Naive thymus-derived CD4-positive, alpha-beta T cell (primary cell): ENCODE data around the gene PFKFB3. TPM values are rescaled to one million over a fixed set of nuclear protein-coding genes. Genes with fewer than 3 reads are reported as not detected.

Experiments
- ATAC-seq: fragments of 150-1000 bp; cut with Tn5 transposase; 2 replicates; pipeline ENCODE4 v1.10.0; 2021; ENCODE audit warnings: mild to moderate bottlenecking, moderate library complexity
- CTCF ChIA-PET: fragments of 350-600 bp; sonication (Branson Sonifier 250); formaldehyde crosslinking; loops from one replicate; lab custom pipeline; 2021; ENCODE audit warnings: antibody characterized with exemption; lab: Charles Lee
- POLR2A ChIA-PET: fragments of 350-600 bp; sonication (Branson Sonifier 250); formaldehyde crosslinking; loops from one replicate; lab custom pipeline; 2021; ENCODE audit warnings: antibody characterized with exemption, inconsistent platforms; lab: Charles Lee
- DNase-seq, 9 donors: peaks; one replicate each; pipeline versions ENCODE4 v3.0.0 to v3.0.0-alpha.2; 2020 to 2022; ENCODE audit warnings: mixed read lengths in 1 of 9
- H3K27ac ChIP-seq: one replicate; pipeline ENCODE4 v1.7.0; 2013; ENCODE audit warnings: mild to moderate bottlenecking, low read depth, low read length, moderate library complexity
- H3K27me3 ChIP-seq, 2 donors: one replicate each; pipeline ENCODE4 v1.7.0; 2013; ENCODE audit warnings: low read length in 2 of 2, mild to moderate bottlenecking in 2 of 2, moderate library complexity in 2 of 2; ENCODE audit not compliant: control insufficient read depth in 2 of 2, insufficient read depth in 2 of 2
- H3K36me3 ChIP-seq, 3 experiments: 1 replicate in 2 of 3; 2 replicates in 1 of 3; pipeline ENCODE4 v1.7.0; 2013; ENCODE audit warnings: low read length in 3 of 3, mild to moderate bottlenecking in 3 of 3, moderate library complexity in 1 of 3; ENCODE audit not compliant: insufficient read depth in 3 of 3, control insufficient read depth in 2 of 3
- H3K4me1 ChIP-seq, 2 donors: one replicate each; pipeline ENCODE4 v1.7.0; 2013; ENCODE audit warnings: low read length in 2 of 2, mild to moderate bottlenecking in 2 of 2, moderate library complexity in 1 of 2; ENCODE audit not compliant: control insufficient read depth in 2 of 2, insufficient read depth in 2 of 2
- H3K4me3 ChIP-seq: 2 replicates; pipeline ENCODE4 v1.7.0; 2013; ENCODE audit warnings: mild to moderate bottlenecking, low read length
- H3K9me3 ChIP-seq, 3 experiments: 1 replicate in 2 of 3; 2 replicates in 1 of 3; pipeline ENCODE4 v1.7.0; 2013; ENCODE audit warnings: low read length in 3 of 3; ENCODE audit not compliant: control insufficient read depth in 2 of 3
- H3K27ac Mint-ChIP-seq, 9 donors: one replicate each; pipeline ENCODE4 v1.8.0; 2020 to 2022; ENCODE audit warnings: mixed read lengths in 9 of 9, mild to moderate bottlenecking in 8 of 9, moderate library complexity in 5 of 9, inconsistent platforms in 2 of 9
- H3K27me3 Mint-ChIP-seq, 5 donors: one replicate each; pipeline ENCODE4 v1.8.0; 2021 to 2022; ENCODE audit warnings: mixed read lengths in 5 of 5, mild to moderate bottlenecking in 1 of 5
- H3K36me3 Mint-ChIP-seq, 5 donors: one replicate each; pipeline ENCODE4 v1.8.0; 2020 to 2022; ENCODE audit warnings: mixed read lengths in 5 of 5, mild to moderate bottlenecking in 3 of 5, inconsistent platforms in 1 of 5
- H3K4me1 Mint-ChIP-seq, 7 donors: one replicate each; pipeline ENCODE4 v1.8.0; 2020 to 2022; ENCODE audit warnings: mixed read lengths in 7 of 7, mild to moderate bottlenecking in 3 of 7, inconsistent platforms in 1 of 7
- H3K4me3 Mint-ChIP-seq, 10 donors: one replicate each; pipeline ENCODE4 v1.8.0; 2020 to 2022; ENCODE audit warnings: mild to moderate bottlenecking in 10 of 10, mixed read lengths in 10 of 10, moderate library complexity in 6 of 10, inconsistent platforms in 2 of 10
- H3K9me3 Mint-ChIP-seq, 11 donors: one replicate each; pipeline ENCODE4 v1.8.0; 2020 to 2022; ENCODE audit warnings: mixed read lengths in 11 of 11, mild to moderate bottlenecking in 4 of 11, inconsistent platforms in 1 of 11, moderate library complexity in 1 of 11
- intact Hi-C, 2 donors: fragments of 100-400 bp; cut with micrococcal nuclease; formaldehyde crosslinking; loops; one replicate each; pipeline ENCODE4 v1.15.1; 2023
- polyA plus RNA-seq, 2 donors: library from polyadenylated mRNA; unstranded; fragments of 300-500 nt; fragmentation: Illumina TruSeq; gene quantifications; one replicate each; pipeline ENCODE4 v1.2.3, GENCODE V29; 2021
- total RNA-seq, 6 experiments: library from RNA in 5 of 6; stranded (reverse) in 5 of 6; gene quantifications; 1 replicate in 5 of 6; 2 replicates in 1 of 6; pipeline ENCODE4 v1.2.3 and lab custom pipeline; 2021 to 2026

The PFKFB3 gene
- total and polyA plus RNA-seq, 7 experiments from 2014 or later, result 2.3 to 129 (median 66.1) TPM

GRCh38 chr10:6200734-6201515 lies 1.8 kb upstream of the PFKFB3 start:
- H3K27ac ChIP-seq, result peak overlapping the region; percentile 66
- H3K4me3 ChIP-seq, result peak overlapping the region; percentile 64
- intact Hi-C loops, result loop anchor here (1.0 to 10.0 kb wide), 15 partner anchors 28 to 466 kb away; partner anchors contain the start of genes PRKCQ (in 2 of the 2), ANKRD16 (in 1 of the 2) and IL15RA (in 1 of the 2)
- no peaks in the 10 kb centered on the region for H3K27me3 ChIP-seq
- peak overlapping the region; percentile 32 to 92 (median 85) for H3K27ac Mint-ChIP-seq
- DNase-seq (peak in 8 of 9 donors; percentile 37 to 55 (median 40)), ATAC-seq (peak; percentile 0)
- POLR2A ChIA-PET, result interaction anchor here (0.7 to 4.5 kb wide), 11 partner anchors 14 to 209 kb away, joined by 3 to 32 read pairs (median 9); no protein-coding TSS in a partner anchor
- peaks cover 0 to 15% (median 0%) of the 10 kb centered on the region in 5 donors for H3K36me3 Mint-ChIP-seq
- H3K9me3 Mint-ChIP-seq, result peaks cover 0 to 2% (median 0%) of the 10 kb centered on the region in 11 donors
- peaks cover 14 to 47% (median 37%) of the 10 kb centered on the region in 7 donors for H3K4me1 Mint-ChIP-seq
- H3K27me3 Mint-ChIP-seq, result no peaks in the 10 kb centered on the region
- H3K36me3 ChIP-seq, result no peaks in the 10 kb centered on the region
- H3K9me3 ChIP-seq, result no peaks in the 10 kb centered on the region
- CTCF ChIA-PET, result interaction anchor here (0.5 to 5.2 kb wide), 12 partner anchors 28 to 1285 kb away, joined by 3 to 59 read pairs (median 4); no protein-coding TSS in a partner anchor
- peaks cover under 1 to 12% of the 10 kb centered on the region in 2 donors for H3K4me1 ChIP-seq
- peak overlapping the region; percentile 82 to 97 (median 88) for H3K4me3 Mint-ChIP-seq

GRCh38 chr10:6201516-6201975 lies 1.2 kb upstream of the PFKFB3 start:
- peaks cover 0 to 15% (median 0%) of the 10 kb centered on the region in 5 donors for H3K36me3 Mint-ChIP-seq
- no peaks in the 10 kb centered on the region for H3K27me3 ChIP-seq
- peaks cover 14 to 42% (median 33%) of the 10 kb centered on the region in 7 donors for H3K4me1 Mint-ChIP-seq
- H3K4me3 ChIP-seq, result peak overlapping the region; percentile 84
- H3K4me1 ChIP-seq, result peaks cover 0 to 12% of the 10 kb centered on the region in 2 donors
- no peaks in the 10 kb centered on the region for H3K9me3 ChIP-seq
- intact Hi-C loops, result loop anchor here (1.0 to 10.0 kb wide), 15 partner anchors 28 to 466 kb away; partner anchors contain the start of genes PRKCQ (in 2 of the 2), ANKRD16 (in 1 of the 2) and IL15RA (in 1 of the 2)
- ATAC-seq (peak; percentile 78), DNase-seq (peak; percentile 53 to 88 (median 84))
- no peaks in the 10 kb centered on the region for H3K27me3 Mint-ChIP-seq
- POLR2A ChIA-PET, result interaction anchor here (0.8 to 4.5 kb wide), 14 partner anchors 14 to 209 kb away, joined by 3 to 32 read pairs (median 8); no protein-coding TSS in a partner anchor
- CTCF ChIA-PET, result interaction anchor here (0.5 to 5.2 kb wide), 13 partner anchors 29 to 478 kb away, joined by 3 to 59 read pairs (median 4); no protein-coding TSS in a partner anchor
- H3K36me3 ChIP-seq, result no peaks in the 10 kb centered on the region
- H3K9me3 Mint-ChIP-seq, result peaks cover 0 to 2% (median 0%) of the 10 kb centered on the region in 11 donors
- H3K27ac ChIP-seq, result peak overlapping the region; percentile 66
- H3K27ac Mint-ChIP-seq, result peak overlapping the region; percentile 70 to 95 (median 92)
- peak overlapping the region; percentile 90 to 98 (median 95) for H3K4me3 Mint-ChIP-seq

GRCh38 chr10:6202098-6202683 lies 541 bp upstream of the PFKFB3 start:
- H3K4me1 Mint-ChIP-seq, result peaks cover 14 to 42% (median 31%) of the 10 kb centered on the region in 7 donors
- intact Hi-C loops, result loop anchor here (1.0 to 10.0 kb wide), 15 partner anchors 39 to 465 kb away; partner anchors contain the start of genes IL15RA (in 2 of the 2), PRKCQ (in 2 of the 2) and ANKRD16 (in 1 of the 2)
- Histone ChIP-seq H3K27me3 (no peaks in the 10 kb centered on the region), H3K36me3 (no peaks in the 10 kb centered on the region), H3K27ac (peak overlapping the region; percentile 66), H3K9me3 (no peaks in the 10 kb centered on the region), H3K4me3 (peak overlapping the region; percentile 84), H3K4me1 (peaks cover 0 to 12% of the 10 kb centered on the region in 2 donors)
- H3K36me3 Mint-ChIP-seq, result peaks cover 0 to 15% (median 0%) of the 10 kb centered on the region in 5 donors
- H3K9me3 Mint-ChIP-seq, result peaks cover 0 to 2% (median 0%) of the 10 kb centered on the region in 11 donors
- no peak for ATAC-seq
- H3K4me3 Mint-ChIP-seq, result peak overlapping the region; percentile 90 to 98 (median 95)
- peak in 1 of 9 donors; percentile 11 for DNase-seq
- no peaks in the 10 kb centered on the region for H3K27me3 Mint-ChIP-seq
- POLR2A ChIA-PET, result interaction anchor here (0.7 to 4.5 kb wide), 24 partner anchors 8 to 208 kb away, joined by 3 to 32 read pairs (median 4); no protein-coding TSS in a partner anchor
- peak overlapping the region; percentile 70 to 95 (median 92) for H3K27ac Mint-ChIP-seq
- CTCF ChIA-PET, result interaction anchor here (0.5 to 5.2 kb wide), 33 partner anchors 10 to 478 kb away, joined by 3 to 59 read pairs (median 4); no protein-coding TSS in a partner anchor

- intact Hi-C loops, result loop anchor here (1.0 to 10.0 kb wide), 11 partner anchors 69 to 475 kb away; partner anchors contain the start of genes IL15RA (in 2 of the 2), PRKCQ (in 2 of the 2) and ANKRD16 (in 1 of the 2)
- H3K9me3 ChIP-seq, result no peaks in the 10 kb centered on the region
- peak in 8 of 9 donors; percentile 22 to 80 (median 42) for DNase-seq
- Mint-ChIP-seq H3K4me3 (peak overlapping the region; percentile 92 to 100 (median 96)), H3K9me3 (peaks cover 0 to 2% (median 0%) of the 10 kb centered on the region in 11 donors), H3K27ac (peak overlapping the region; percentile 56 to 97 (median 90)), H3K27me3 (no peaks in the 10 kb centered on the region), H3K4me1 (peaks cover 14 to 44% (median 39%) of the 10 kb centered on the region in 7 donors), H3K36me3 (peaks cover 0 to 20% (median 0%) of the 10 kb centered on the region in 5 donors)
- H3K27ac ChIP-seq, result peak overlapping the region; percentile 70
- H3K27me3 ChIP-seq, result no peaks in the 10 kb centered on the region
- no peaks in the 10 kb centered on the region for H3K36me3 ChIP-seq
- POLR2A ChIA-PET, result interaction anchor here (1.1 to 4.5 kb wide), 10 partner anchors 9 to 202 kb away, joined by 3 to 30 read pairs (median 8); no protein-coding TSS in a partner anchor
- CTCF ChIA-PET, result interaction anchor here (0.6 to 5.2 kb wide), 11 partner anchors 29 to 714 kb away, joined by 3 to 59 read pairs (median 3); no protein-coding TSS in a partner anchor
- peak; percentile 44 for ATAC-seq
- peak overlapping the region; percentile 84 for H3K4me3 ChIP-seq
- H3K4me1 ChIP-seq, result peaks cover 0 to 12% of the 10 kb centered on the region in 2 donors
These were observed 765 bp downstream of the PFKFB3 start for GRCh38 chr10:6203331-6204062.

- ChIA-PET CTCF (interaction anchor here (0.8 to 1.9 kb wide), 5 partner anchors 31 to 197 kb away, joined by 3 to 7 read pairs (median 4); no protein-coding TSS in a partner anchor), POLR2A (interaction anchor here (1.2 kb wide), 1 partner anchor 202 kb away, joined by 3 read pairs; no protein-coding TSS in a partner anchor)
- Mint-ChIP-seq H3K9me3 (peaks cover 0 to 2% (median 0%) of the 10 kb centered on the region in 11 donors), H3K4me1 (peaks cover 17 to 45% (median 36%) of the 10 kb centered on the region in 7 donors), H3K36me3 (peaks cover 0 to 17% (median 0%) of the 10 kb centered on the region in 5 donors), H3K27ac (peak overlapping the region in 5 of 9 donors; percentile 81 to 97 (median 86)), H3K27me3 (no peaks in the 10 kb centered on the region), H3K4me3 (peak overlapping the region; percentile 84 to 100 (median 96))
- Histone ChIP-seq H3K9me3 (no peaks in the 10 kb centered on the region), H3K36me3 (no peaks in the 10 kb centered on the region), H3K4me3 (peak overlapping the region; percentile 69), H3K27me3 (no peaks in the 10 kb centered on the region), H3K27ac (no peak overlapping the region), H3K4me1 (peaks cover 0 to 12% of the 10 kb centered on the region in 2 donors)
- intact Hi-C loops, result loop anchor here (5.0 to 10.0 kb wide), 7 partner anchors 68 to 463 kb away; partner anchors contain the start of genes PRKCQ (in 2 of the 2), ANKRD16 (in 1 of the 2) and IL15RA (in 1 of the 2)
- DNase-seq (peak in 8 of 9 donors; percentile 29 to 82 (median 40)), ATAC-seq (no peak)
These were observed 1.3 kb downstream of the PFKFB3 start for GRCh38 chr10:6204063-6204340.
